HepG2 (cell line): ENCODE measurements around the gene SMIM13. TPM values are rescaled to one million over a fixed set of nuclear protein-coding genes. Genes with fewer than 3 reads are reported as not detected.

Experiments used
- CCDC6 ChIP-seq: sonication (generic); formaldehyde crosslinking; IDR thresholded peaks from 2 replicates; pipeline ENCODE4 v1.8.1; 2022; ENCODE audit warnings: mild to moderate bottlenecking, missing genetic modification reagents, moderate library complexity
- FOXJ3 ChIP-seq: sonication (generic); formaldehyde crosslinking; IDR thresholded peaks from 2 replicates; pipeline ENCODE4 v1.4.0; 2020; ENCODE audit warnings: missing genetic modification reagents, mild to moderate bottlenecking, borderline replicate concordance
- FOXK2 ChIP-seq: fragments of 450-650 bp; IDR thresholded peaks from 2 replicates; pipeline ENCODE4 v1.6.1; 2016
- HNRNPL ChIP-seq: fragments of 200-400 bp; formaldehyde crosslinking; IDR thresholded peaks from 2 replicates; pipeline ENCODE4 v1.6.1; 2017; ENCODE audit warnings: mild to moderate bottlenecking, low read depth, low read length
- IKZF4 ChIP-seq: sonication (generic); formaldehyde crosslinking; IDR thresholded peaks from 2 replicates; pipeline ENCODE4 v1.5.1; 2020; ENCODE audit warnings: borderline replicate concordance, mild to moderate bottlenecking, low read depth, missing genetic modification reagents; ENCODE audit errors: not compliant biosample characterization
- KAT8 ChIP-seq: IDR thresholded peaks from 2 replicates; pipeline ENCODE4 v1.6.1; 2016; ENCODE audit warnings: missing genetic modification reagents, missing compliant biosample characterization
- KDM6A ChIP-seq: IDR thresholded peaks from 2 replicates; pipeline ENCODE4 v1.6.1; 2016; ENCODE audit warnings: low read depth
- MIER3 ChIP-seq: IDR thresholded peaks from 2 replicates; pipeline ENCODE4 v1.6.1; 2016; ENCODE audit warnings: missing compliant biosample characterization, borderline replicate concordance
- MTF1 ChIP-seq: sonication (generic); formaldehyde crosslinking; IDR thresholded peaks from 2 replicates; pipeline ENCODE4 v1.5.0; 2020; ENCODE audit warnings: missing genetic modification reagents
- POLR2AphosphoS5 ChIP-seq: IDR thresholded peaks from 2 replicates; pipeline ENCODE4 v1.6.1; 2012; ENCODE audit warnings: low read depth, low read length
- RBFOX2 ChIP-seq: fragments of 200-400 bp; formaldehyde crosslinking; IDR thresholded peaks from 2 replicates; pipeline ENCODE4 v1.6.1; 2017; ENCODE audit warnings: low read depth, mild to moderate bottlenecking, low read length
- RFX1 ChIP-seq: fragments of 450-650 bp; IDR thresholded peaks from 2 replicates; pipeline ENCODE4 v1.6.1; 2017
- RFXANK ChIP-seq: IDR thresholded peaks from 2 replicates; pipeline ENCODE4 v1.6.1; 2016
- SYNCRIP ChIP-seq: fragments of 200-400 bp; formaldehyde crosslinking; IDR thresholded peaks from 2 replicates; pipeline ENCODE4 v1.6.1; 2018; ENCODE audit warnings: mild to moderate bottlenecking, low read depth, low read length; ENCODE audit not compliant: insufficient read depth
- TBX3 ChIP-seq: fragments of 450-650 bp; IDR thresholded peaks from 2 replicates; pipeline ENCODE4 v1.6.1; 2017; ENCODE audit warnings: antibody characterized with exemption, mild to moderate bottlenecking, inconsistent platforms, borderline replicate concordance
- TP53 ChIP-seq: sonication (generic); formaldehyde crosslinking; conservative IDR thresholded peaks from 2 replicates; pipeline ENCODE4 v1.4.0; 2020; ENCODE audit warnings: missing genetic modification reagents
- ZBTB20 ChIP-seq: sonication (generic); formaldehyde crosslinking; IDR thresholded peaks from 2 replicates; pipeline ENCODE4 v1.8.1; 2023; ENCODE audit warnings: missing genetic modification reagents, low read depth, mild to moderate bottlenecking, borderline replicate concordance
- ZBTB7B ChIP-seq: sonication (generic); formaldehyde crosslinking; IDR thresholded peaks from 2 replicates; pipeline ENCODE4 v1.4.0; 2020; ENCODE audit warnings: missing genetic modification reagents
- ZNF3 ChIP-seq: IDR thresholded peaks from 2 replicates; pipeline ENCODE4 v1.7.0; 2017; ENCODE audit warnings: inconsistent platforms
- ZNF383 ChIP-seq: sonication (generic); formaldehyde crosslinking; IDR thresholded peaks from 2 replicates; pipeline ENCODE4 v1.4.0; 2020; ENCODE audit warnings: missing genetic modification reagents, mild to moderate bottlenecking, borderline replicate concordance
- ZNF556 ChIP-seq: sonication (generic); formaldehyde crosslinking; IDR thresholded peaks from 2 replicates; pipeline ENCODE4 v1.4.0; 2020; ENCODE audit warnings: mild to moderate bottlenecking, missing genetic modification reagents, borderline replicate concordance
- ZNF768 ChIP-seq: sonication (generic); formaldehyde crosslinking; IDR thresholded peaks from 2 replicates; pipeline ENCODE4 v1.4.0; 2020; ENCODE audit warnings: missing genetic modification reagents
- ZNF777 ChIP-seq: sonication (generic); formaldehyde crosslinking; IDR thresholded peaks from 2 replicates; pipeline ENCODE4 v1.4.0; 2020; ENCODE audit warnings: missing genetic modification reagents
- polyA plus RNA-seq, 8 experiments: library from polyadenylated mRNA; depleted of rRNA in 3 of 8; stranded (reverse) in 7 of 8; unstranded in 1 of 8; fragments of >200 nt; fragmentation: Illumina TruSeq in 4 of 8; extraction: Trizol in 4 of 8; gene quantifications; 2 replicates each; pipeline versions ENCODE4 v1.2.1 to v1.2.3, GENCODE V29; 2011 to 2016; ENCODE audit warnings: low read depth in 4 of 8, missing spikeins in 1 of 8, mixed read lengths in 1 of 8; ENCODE audit not compliant: insufficient read depth in 1 of 8
- total RNA-seq, 5 experiments: library from RNA; depleted of rRNA; stranded (reverse); fragments of >200 nt; fragmentation: Illumina TruSeq; extraction: Trizol; gene quantifications; 2 replicates each; pipeline ENCODE4 v1.2.3, GENCODE V29; 2016; ENCODE audit warnings: low read depth in 1 of 5
- TF ChIP-seq, protein P1 (sequence below): IDR thresholded peaks from 2 replicates; pipeline ENCODE4 v1.6.1; 2016; ENCODE audit warnings: low read depth, missing genetic modification reagents, missing compliant biosample characterization
- TF ChIP-seq, protein P2 (sequence below): sonication (generic); formaldehyde crosslinking; IDR thresholded peaks from 2 replicates; pipeline ENCODE4 v1.4.0; 2020; ENCODE audit warnings: missing genetic modification reagents
- TF ChIP-seq, protein P3 (sequence below): sonication (generic); formaldehyde crosslinking; IDR thresholded peaks from 2 replicates; pipeline ENCODE4 v1.4.0; 2020; ENCODE audit warnings: mild to moderate bottlenecking, low read depth, missing genetic modification reagents

The SMIM13 gene
- total and polyA plus RNA-seq, 2 of the 13 experiments (the other 11 are each of a cell fraction or from before 2014, with no cell fraction given), result 2.7 to 10.2 TPM

DNA sequence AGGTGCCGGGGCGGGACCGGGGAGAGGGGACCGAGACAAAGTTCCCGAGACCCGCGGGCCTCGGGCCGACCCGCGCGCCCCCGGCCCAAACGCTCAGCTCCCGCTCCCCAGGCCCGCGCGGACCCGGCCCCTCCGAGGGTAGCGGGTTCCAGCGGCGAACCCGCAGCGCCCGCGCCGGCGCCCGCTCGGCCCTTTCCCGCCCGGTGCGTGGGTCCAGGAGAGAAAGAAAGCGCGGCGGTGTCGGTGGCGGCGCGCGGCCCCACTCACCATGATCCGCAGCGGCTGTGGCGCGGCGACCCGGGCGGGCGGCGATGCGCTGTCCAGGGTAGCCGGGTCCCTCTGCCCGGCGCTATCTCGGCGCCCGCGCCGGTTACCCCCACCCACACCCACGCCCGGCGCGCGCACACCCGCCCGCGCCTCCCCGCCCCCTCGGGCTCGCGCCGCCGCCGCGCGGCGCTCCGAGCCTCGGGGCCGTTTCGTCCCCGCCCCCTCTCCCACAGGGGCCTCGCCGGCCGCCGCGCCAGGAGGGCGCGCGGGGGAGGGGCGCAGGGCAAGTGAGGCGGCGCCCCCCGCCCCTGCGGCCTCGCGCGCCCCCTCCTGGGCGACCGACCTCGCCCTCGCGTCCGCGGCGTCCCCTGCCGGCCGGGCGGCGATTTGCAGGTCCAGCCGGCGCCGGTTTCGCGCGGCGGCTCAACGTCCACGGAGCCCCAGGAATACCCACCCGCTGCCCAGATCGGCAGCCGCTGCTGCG is 49.5 kb upstream of the SMIM13 start, which contains the start of gene ELOVL2 (continued):
- TF ChIP-seq, protein P1, sequence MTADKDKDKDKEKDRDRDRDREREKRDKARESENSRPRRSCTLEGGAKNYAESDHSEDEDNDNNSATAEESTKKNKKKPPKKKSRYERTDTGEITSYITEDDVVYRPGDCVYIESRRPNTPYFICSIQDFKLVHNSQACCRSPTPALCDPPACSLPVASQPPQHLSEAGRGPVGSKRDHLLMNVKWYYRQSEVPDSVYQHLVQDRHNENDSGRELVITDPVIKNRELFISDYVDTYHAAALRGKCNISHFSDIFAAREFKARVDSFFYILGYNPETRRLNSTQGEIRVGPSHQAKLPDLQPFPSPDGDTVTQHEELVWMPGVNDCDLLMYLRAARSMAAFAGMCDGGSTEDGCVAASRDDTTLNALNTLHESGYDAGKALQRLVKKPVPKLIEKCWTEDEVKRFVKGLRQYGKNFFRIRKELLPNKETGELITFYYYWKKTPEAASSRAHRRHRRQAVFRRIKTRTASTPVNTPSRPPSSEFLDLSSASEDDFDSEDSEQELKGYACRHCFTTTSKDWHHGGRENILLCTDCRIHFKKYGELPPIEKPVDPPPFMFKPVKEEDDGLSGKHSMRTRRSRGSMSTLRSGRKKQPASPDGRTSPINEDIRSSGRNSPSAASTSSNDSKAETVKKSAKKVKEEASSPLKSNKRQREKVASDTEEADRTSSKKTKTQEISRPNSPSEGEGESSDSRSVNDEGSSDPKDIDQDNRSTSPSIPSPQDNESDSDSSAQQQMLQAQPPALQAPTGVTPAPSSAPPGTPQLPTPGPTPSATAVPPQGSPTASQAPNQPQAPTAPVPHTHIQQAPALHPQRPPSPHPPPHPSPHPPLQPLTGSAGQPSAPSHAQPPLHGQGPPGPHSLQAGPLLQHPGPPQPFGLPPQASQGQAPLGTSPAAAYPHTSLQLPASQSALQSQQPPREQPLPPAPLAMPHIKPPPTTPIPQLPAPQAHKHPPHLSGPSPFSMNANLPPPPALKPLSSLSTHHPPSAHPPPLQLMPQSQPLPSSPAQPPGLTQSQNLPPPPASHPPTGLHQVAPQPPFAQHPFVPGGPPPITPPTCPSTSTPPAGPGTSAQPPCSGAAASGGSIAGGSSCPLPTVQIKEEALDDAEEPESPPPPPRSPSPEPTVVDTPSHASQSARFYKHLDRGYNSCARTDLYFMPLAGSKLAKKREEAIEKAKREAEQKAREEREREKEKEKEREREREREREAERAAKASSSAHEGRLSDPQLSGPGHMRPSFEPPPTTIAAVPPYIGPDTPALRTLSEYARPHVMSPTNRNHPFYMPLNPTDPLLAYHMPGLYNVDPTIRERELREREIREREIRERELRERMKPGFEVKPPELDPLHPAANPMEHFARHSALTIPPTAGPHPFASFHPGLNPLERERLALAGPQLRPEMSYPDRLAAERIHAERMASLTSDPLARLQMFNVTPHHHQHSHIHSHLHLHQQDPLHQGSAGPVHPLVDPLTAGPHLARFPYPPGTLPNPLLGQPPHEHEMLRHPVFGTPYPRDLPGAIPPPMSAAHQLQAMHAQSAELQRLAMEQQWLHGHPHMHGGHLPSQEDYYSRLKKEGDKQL (CRISPR knock-in tag), result no peak
- TF ChIP-seq CCDC6 (CRISPR knock-in tag) (peak; percentile 99), RFX1 (no peak), FOXJ3 (no peak), ZBTB7B (0 out of 2 replicates have a peak, but pooled peaks have one; percentile 28), IKZF4 (CRISPR knock-in tag) (no peak), TP53 (CRISPR knock-in tag) (no peak), RFXANK (CRISPR knock-in tag) (no peak), KDM6A (no peak), ZNF3 (CRISPR knock-in tag) (no peak), FOXK2 (no peak), ZBTB20 (CRISPR knock-in tag) (no peak), HNRNPL (no peak), ZNF383 (CRISPR knock-in tag) (no peak), KAT8 (CRISPR knock-in tag) (no peak), MIER3 (CRISPR knock-in tag) (peak; percentile 35; the same call in 1 of the 2 replicates), MTF1 (CRISPR knock-in tag) (no peak; the same call in 1 of the 2 replicates), ZNF777 (peak; percentile 87), POLR2AphosphoS5 (no peak), TBX3 (no peak), SYNCRIP (no peak), ZNF556 (CRISPR knock-in tag) (no peak), ZNF768 (CRISPR knock-in tag) (no peak; the same call in 1 of the 2 replicates), RBFOX2 (peak; percentile 75)
- TF ChIP-seq, protein P2, sequence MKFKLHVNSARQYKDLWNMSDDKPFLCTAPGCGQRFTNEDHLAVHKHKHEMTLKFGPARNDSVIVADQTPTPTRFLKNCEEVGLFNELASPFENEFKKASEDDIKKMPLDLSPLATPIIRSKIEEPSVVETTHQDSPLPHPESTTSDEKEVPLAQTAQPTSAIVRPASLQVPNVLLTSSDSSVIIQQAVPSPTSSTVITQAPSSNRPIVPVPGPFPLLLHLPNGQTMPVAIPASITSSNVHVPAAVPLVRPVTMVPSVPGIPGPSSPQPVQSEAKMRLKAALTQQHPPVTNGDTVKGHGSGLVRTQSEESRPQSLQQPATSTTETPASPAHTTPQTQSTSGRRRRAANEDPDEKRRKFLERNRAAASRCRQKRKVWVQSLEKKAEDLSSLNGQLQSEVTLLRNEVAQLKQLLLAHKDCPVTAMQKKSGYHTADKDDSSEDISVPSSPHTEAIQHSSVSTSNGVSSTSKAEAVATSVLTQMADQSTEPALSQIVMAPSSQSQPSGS (CRISPR knock-in tag), result no peak; the same call in 1 of the 2 replicates
- TF ChIP-seq, protein P3, sequence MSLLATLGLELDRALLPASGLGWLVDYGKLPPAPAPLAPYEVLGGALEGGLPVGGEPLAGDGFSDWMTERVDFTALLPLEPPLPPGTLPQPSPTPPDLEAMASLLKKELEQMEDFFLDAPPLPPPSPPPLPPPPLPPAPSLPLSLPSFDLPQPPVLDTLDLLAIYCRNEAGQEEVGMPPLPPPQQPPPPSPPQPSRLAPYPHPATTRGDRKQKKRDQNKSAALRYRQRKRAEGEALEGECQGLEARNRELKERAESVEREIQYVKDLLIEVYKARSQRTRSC, result 0 out of 2 replicates have a peak, but pooled peaks have one; percentile 24
